Dendritic cell treated with granulocyte-macrophage colony-stimulating factor and Interleukin-4, amounts not matched to agents 40 ng/mL and 50 ng/mL, for 4 days (primary cell): Measurements from ENCODE around the gene C17orf113.

Experiments
- H3K27ac Mint-ChIP-seq: one replicate; pipeline ENCODE4 v1.8.0; 2022; ENCODE audit warnings: mild to moderate bottlenecking, mixed read lengths
- H3K27me3 Mint-ChIP-seq: one replicate; pipeline ENCODE4 v1.8.0; 2022; ENCODE audit warnings: mild to moderate bottlenecking, mixed read lengths
- H3K36me3 Mint-ChIP-seq: one replicate; pipeline ENCODE4 v1.8.0; 2022; ENCODE audit warnings: low read depth, mixed read lengths
- H3K4me1 Mint-ChIP-seq: one replicate; pipeline ENCODE4 v1.8.0; 2022; ENCODE audit warnings: low read depth, mixed read lengths
- H3K4me3 Mint-ChIP-seq: one replicate; pipeline ENCODE4 v1.8.0; 2022; ENCODE audit warnings: mild to moderate bottlenecking, moderate library complexity, mixed read lengths
- H3K9me3 Mint-ChIP-seq: one replicate; pipeline ENCODE4 v1.8.0; 2022; ENCODE audit warnings: mixed read lengths
- intact Hi-C: fragments of 100-400 bp; cut with micrococcal nuclease; formaldehyde crosslinking; loops from one replicate; pipeline ENCODE4 v1.15.0; 2022

Gene C17orf113

DNA sequence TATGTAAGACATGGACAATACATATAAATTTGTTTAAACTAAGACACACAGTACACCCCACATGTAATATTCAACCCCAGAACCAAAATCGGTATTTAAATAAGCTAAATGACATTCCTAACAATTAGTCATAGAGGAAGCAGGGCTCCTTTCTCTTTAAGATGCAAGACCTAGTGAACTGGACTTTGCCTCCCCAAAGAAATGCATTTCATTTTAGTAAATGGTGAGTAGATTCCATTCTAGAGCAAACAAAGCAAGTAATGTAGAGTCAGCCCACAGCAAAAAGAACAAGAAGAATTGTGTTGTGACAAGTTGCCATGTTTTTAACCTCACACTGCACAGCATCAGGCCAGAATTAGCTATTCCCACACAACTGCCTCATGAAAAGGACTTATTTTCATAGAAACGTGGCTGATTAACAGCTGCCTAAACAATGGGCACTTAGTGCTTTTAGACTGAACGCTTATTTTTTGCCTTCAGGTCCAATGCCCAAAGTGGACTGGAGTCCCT is 47.6 kb downstream of the C17orf113 start:
- no peak overlapping the region for H3K4me3 Mint-ChIP-seq
- no peak overlapping the region for H3K27ac Mint-ChIP-seq
- intact Hi-C loops: no loop called here
- no peaks in the 10 kb centered on the region for H3K27me3 Mint-ChIP-seq
- H3K9me3 Mint-ChIP-seq: no peaks in the 10 kb centered on the region
- H3K36me3 Mint-ChIP-seq: peaks cover 71% of the 10 kb centered on the region
- H3K4me1 Mint-ChIP-seq: peaks cover 48% of the 10 kb centered on the region

- H3K4me3 Mint-ChIP-seq: no peak overlapping the region
- H3K27me3 Mint-ChIP-seq: no peaks in the 10 kb centered on the region
- H3K27ac Mint-ChIP-seq: no peak overlapping the region
- H3K4me1 Mint-ChIP-seq: peaks cover 47% of the 10 kb centered on the region
- intact Hi-C loops: no loop called here
- no peaks in the 10 kb centered on the region for H3K9me3 Mint-ChIP-seq
- peaks cover 75% of the 10 kb centered on the region for H3K36me3 Mint-ChIP-seq
These were observed 48.1 kb downstream of the C17orf113 start for GRCh38 chr17:42002175-42002791.

DNA sequence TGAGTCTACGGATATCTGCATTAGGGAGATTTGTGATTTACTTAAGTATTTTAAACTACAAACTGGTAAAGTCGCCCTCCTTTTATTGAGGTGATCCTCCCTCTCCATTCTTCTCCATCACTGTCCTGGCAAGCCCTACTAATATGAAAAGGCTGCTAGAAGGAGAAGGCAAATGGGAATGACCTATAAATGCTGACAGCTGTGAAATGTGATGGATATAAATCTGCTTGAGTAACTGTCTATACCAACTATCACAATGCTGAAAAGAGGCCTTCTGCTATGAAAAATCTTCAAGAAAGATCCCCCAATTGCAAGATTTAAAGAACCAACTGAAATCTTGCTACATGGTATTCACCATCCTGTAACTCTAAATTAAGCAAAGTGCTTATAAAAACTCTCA is 48.7 kb downstream of the C17orf113 start:
- H3K27ac Mint-ChIP-seq: no peak overlapping the region
- peaks cover 43% of the 10 kb centered on the region for H3K4me1 Mint-ChIP-seq
- intact Hi-C loops: no loop called here
- no peaks in the 10 kb centered on the region for H3K9me3 Mint-ChIP-seq
- H3K4me3 Mint-ChIP-seq: no peak overlapping the region
- no peaks in the 10 kb centered on the region for H3K27me3 Mint-ChIP-seq
- peaks cover 75% of the 10 kb centered on the region for H3K36me3 Mint-ChIP-seq

DNA sequence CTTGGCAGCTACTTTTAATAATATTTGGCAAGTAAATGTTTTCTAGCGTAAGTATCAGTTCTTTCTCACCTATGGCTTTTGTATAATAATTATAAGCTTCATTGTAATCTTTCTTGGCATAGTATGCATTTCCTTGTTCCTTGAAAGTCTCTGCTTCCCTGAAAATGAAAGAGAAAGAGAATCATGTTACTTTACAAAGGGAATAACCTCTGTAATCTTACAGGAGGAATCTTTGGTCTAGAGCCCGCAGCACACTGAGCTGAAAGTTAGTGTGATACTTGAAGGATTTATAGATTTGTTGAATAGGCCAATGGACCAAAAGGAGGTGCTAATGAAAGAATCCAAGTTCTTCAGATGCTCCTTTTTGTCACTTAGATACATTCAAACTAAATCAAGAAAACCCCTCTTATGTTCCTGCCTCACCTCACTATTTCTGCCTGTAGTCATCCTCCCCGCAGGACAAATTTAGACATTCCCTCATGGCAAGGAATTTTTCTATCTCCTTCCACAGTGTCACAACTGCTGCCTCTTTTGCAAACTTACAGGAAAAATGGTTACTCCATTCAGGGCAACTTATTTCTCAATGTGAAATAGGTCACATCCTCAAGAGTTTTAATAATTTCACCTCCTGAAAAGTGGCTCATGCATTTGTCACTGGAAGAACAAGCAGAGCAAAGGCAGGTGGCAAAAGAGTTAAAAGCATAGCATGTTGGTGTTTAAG is 49.8 kb downstream of the C17orf113 start:
- Mint-ChIP-seq H3K4me3 (no peak overlapping the region), H3K27me3 (no peaks in the 10 kb centered on the region), H3K4me1 (peaks cover 37% of the 10 kb centered on the region), H3K27ac (peak overlapping the region; percentile 34), H3K9me3 (no peaks in the 10 kb centered on the region), H3K36me3 (peaks cover 81% of the 10 kb centered on the region)
- intact Hi-C loops: no loop called here

DNA sequence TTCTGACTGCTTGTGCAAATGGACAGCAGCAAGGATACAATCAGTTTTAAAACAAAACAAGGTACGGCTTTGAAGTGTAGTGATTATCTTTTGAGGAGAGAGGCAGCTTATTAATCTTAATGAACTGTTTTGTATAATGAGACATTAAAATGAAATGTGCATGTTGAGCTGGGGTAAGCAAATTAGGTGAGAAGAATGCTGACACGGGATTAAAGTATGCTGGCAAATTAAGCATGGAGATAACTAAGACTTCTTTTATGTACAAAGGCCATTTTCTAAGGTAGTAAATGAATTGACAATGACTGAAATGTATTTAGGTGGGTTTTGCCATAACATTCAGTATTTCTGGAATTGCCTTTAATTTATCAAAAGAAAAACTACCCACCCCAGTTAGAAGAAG is 51.9 kb downstream of the C17orf113 start:
- Mint-ChIP-seq H3K9me3 (no peaks in the 10 kb centered on the region), H3K27ac (no peak overlapping the region), H3K4me3 (no peak overlapping the region), H3K36me3 (peaks cover 98% of the 10 kb centered on the region), H3K4me1 (peaks cover 21% of the 10 kb centered on the region), H3K27me3 (no peaks in the 10 kb centered on the region)
- intact Hi-C loops: no loop called here

DNA sequence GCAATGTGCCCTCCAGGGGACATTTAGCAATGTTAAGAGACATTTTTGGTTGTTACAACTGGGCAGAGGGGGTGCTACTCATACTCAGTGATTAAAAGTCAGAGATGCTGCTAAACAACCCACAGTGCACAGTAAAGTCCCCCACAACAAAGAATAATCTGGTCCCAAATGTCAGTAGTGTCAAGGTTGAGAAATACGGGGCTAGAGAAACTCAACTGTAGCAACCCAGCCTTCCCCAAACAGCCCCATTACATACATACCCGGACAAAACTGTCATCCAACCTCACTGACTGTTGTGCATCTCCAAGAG is 53.6 kb downstream of the C17orf113 start:
- intact Hi-C loops: no loop called here
- Mint-ChIP-seq H3K4me1 (peaks cover 5% of the 10 kb centered on the region), H3K9me3 (no peaks in the 10 kb centered on the region), H3K36me3 (peaks cover 98% of the 10 kb centered on the region), H3K27me3 (no peaks in the 10 kb centered on the region), H3K4me3 (no peak overlapping the region), H3K27ac (no peak overlapping the region)

GRCh38 chr17:41992576-41992975 is 57.8 kb downstream of the C17orf113 start:
- Mint-ChIP-seq H3K36me3 (peaks cover 98% of the 10 kb centered on the region), H3K9me3 (no peaks in the 10 kb centered on the region), H3K4me1 (no peaks in the 10 kb centered on the region), H3K4me3 (no peak overlapping the region), H3K27ac (no peak overlapping the region), H3K27me3 (no peaks in the 10 kb centered on the region)
- intact Hi-C loops: no loop called here

DNA sequence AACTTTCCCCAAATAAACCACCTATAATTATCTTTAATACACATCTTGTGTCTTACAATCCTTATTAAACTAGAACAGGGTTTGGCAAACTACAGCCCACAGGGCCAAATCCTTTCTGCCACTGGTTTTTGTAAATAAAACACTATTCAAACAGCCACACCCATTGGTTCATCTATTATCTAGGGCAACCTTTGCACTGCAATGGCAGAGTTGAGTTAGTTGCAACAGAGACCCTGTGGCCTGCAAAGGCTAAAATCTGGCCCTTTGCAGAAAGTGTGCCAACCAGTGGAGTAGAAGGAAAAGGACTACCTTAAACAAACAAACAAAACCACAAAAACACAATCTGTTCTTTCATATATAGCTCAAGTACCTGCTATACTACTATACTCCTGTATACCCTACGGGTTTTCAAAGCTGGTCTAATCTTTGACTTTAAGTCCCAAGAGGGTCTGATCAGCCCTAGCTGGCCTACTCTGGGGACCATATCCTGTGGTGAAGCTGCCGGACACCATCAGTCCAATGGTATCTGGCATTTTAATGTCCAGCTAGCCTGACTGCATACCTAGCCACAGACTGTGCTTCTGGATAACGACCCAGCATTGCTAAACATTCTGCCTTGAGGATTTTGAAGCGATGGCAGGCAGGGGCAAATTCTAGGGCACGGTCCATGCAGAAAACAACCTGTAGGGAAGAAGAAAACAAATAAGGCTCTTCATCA is 60.5 kb downstream of the C17orf113 start:
- Mint-ChIP-seq H3K36me3 (peaks cover 100% of the 10 kb centered on the region), H3K4me1 (no peaks in the 10 kb centered on the region), H3K27me3 (no peaks in the 10 kb centered on the region), H3K27ac (no peak overlapping the region), H3K4me3 (no peak overlapping the region), H3K9me3 (no peaks in the 10 kb centered on the region)
- intact Hi-C loops: no loop called here

GRCh38 chr17:41988418-41988817 is 62.0 kb downstream of the C17orf113 start:
- Mint-ChIP-seq H3K4me3 (no peak overlapping the region), H3K27me3 (no peaks in the 10 kb centered on the region), H3K4me1 (no peaks in the 10 kb centered on the region), H3K27ac (no peak overlapping the region), H3K36me3 (peaks cover 100% of the 10 kb centered on the region), H3K9me3 (no peaks in the 10 kb centered on the region)
- intact Hi-C loops: no loop called here
